Left ventricle myocardium superior (tissue), 1 donor: ENCODE results near the gene DDIT3. TPM values are rescaled to one million over a fixed set of nuclear protein-coding genes. Genes with fewer than 3 reads are reported as not detected.
"Not testable (repeated sequence)": the region's sequence is repeated elsewhere in the genome, so short reads cannot be mapped to it uniquely, and the experiment has no call there.

Experiments used
- ATAC-seq: fragments of 200-7000 bp; cut with Tn5 transposase; one replicate; pipeline ENCODE4 v1.9.1; 2020; ENCODE audit warnings: mild to moderate bottlenecking, moderate library complexity
- DNase-seq: peaks from one replicate; pipeline ENCODE4 v3.0.0-alpha.2; 2020
- intact Hi-C: fragments of 100-400 bp; cut with micrococcal nuclease; formaldehyde crosslinking; loops from one replicate; pipeline ENCODE4 v1.11.0; 2022
- total RNA-seq: library from RNA; stranded (reverse); fragmentation: NEBNext Ultra II Directional; extraction: Animal tissue kit (Norgen Biotek cat#: 25700); gene quantifications from one replicate; pipeline ENCODE4 v1.2.1, GENCODE V29; 2021
- donor health status: DM: no; HTN: yes; CAD: no; lungs with severe emphysema.

Gene DDIT3
- total RNA-seq, 1 donor from 2014 or later, result 22.2 TPM

DNA sequence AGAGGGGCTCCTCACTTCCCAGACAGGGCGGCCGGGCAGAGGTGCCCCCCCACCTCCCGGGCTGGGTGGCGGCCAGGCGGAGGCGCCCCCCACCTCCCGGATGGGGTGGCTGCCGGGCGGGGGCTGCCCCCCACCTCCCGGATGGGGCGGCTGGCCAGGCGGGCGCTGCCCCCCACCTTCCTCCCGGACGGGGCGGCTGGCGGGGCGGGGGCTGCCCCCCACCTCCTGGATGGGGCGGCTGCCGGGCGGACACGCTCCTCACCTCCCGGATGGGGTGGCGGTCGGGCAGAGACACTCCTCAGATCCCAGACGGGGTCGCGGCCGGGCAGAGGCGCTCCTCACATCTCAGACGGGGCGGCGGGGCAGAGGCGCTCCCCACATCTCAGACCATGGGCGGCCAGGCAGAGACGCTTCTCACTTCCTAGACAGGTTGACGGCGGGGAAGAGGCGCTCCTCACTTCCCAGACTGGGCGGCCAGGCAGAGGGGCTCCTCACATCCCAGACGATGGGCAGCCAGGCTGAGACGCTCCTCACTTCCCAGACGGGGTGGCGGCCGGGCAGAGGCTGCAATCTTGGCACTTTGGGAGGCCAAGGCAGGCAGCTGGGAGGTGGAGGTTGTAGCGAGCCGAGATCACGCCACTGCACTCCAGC lies 25.1 kb downstream of the DDIT3 start:
- intact Hi-C loops, ATAC-seq, DNase-seq: not testable (repeated sequence)

DNA sequence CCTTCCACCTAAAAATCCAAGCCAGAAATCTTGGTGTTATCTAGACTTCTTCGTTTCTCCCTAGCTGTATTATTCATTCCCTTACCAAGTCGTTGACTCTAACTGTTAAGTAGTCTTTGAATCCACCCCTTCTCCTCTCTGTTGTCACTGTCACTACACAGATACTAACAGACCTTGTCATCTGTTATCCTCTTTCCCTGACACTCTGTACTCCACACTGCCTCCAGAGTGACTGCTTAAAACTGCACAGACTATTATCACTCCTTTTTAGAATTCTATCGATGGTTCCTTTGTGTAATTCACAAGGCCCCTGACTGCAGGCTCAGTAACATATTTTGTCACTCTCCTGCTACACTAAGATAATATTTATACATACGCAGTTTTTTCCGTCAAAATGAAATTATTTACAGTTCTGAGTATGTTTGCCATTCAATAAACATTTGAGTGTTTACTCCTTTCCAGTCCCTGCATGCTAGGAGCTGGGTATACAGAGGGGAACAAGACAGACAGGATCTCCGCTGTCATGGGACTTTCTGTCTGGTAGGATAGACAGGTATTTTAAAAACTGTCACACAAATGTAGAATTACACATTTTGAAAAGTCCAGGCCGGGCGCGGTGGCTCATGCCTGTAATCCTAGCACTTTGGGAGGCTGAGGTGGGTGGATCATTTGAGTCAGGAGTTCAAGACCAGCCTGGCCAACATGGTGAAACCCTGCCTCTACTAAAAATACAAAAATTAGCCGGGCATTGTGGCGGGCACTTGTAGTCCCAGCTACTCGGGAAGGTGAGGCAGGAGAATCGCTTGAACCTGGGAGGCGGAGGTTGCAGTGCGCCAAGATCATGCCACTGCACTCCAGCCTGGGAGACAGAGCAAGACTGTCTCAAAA lies 28.7 kb downstream of the DDIT3 start:
- ATAC-seq (no peak), DNase-seq (no peak)
- intact Hi-C loops, result no loop called here

DNA sequence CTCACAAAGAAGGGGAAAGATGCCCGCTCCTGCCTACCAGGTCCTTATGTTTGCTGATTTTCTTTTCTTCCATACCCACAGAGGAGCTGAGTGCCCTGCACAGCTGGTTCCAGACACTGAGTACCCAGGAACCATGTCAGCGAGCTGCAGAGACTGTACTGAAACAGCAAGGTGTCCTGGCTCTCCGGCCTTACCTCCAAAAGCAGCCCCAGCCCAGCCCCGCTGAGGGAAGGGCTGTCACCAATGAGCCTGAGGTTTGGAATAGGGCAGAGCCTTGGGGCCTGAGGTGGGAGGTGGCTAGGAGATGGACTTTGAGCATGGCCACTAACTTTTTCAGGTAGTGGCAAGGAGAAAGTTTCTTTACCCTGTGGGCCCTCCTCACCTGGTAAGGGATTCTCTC lies 30.2 kb downstream of the DDIT3 start:
- no peak for ATAC-seq
- intact Hi-C loops, result no loop called here

DNA sequence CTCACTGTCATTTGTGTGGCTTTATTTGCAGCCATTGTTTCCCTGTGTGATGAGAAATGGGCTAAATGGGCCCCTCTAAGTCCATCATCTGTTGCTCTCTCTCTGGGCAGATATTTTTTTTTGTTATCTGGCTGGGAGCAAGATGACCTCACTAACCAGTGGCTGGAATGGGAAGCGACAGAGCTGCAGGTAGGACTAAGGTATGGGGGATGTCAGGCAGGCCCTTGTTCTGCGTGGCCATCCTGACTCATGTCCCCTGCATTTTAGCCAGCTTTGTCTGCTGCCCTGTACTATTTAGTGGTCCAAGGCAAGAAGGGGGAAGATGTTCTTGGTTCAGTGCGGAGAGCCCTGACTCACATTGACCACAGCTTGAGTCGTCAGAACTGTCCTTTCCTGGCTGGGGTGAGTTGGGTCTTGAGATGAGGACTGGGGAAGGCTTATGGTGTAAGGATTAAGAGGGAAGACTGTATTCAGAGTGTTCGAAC lies 31.1 kb downstream of the DDIT3 start:
- no peak for DNase-seq
- intact Hi-C loops, result no loop called here

More for the DNA sequence above, 30.2 kb downstream of the DDIT3 start:
- no peak for DNase-seq

DNA sequence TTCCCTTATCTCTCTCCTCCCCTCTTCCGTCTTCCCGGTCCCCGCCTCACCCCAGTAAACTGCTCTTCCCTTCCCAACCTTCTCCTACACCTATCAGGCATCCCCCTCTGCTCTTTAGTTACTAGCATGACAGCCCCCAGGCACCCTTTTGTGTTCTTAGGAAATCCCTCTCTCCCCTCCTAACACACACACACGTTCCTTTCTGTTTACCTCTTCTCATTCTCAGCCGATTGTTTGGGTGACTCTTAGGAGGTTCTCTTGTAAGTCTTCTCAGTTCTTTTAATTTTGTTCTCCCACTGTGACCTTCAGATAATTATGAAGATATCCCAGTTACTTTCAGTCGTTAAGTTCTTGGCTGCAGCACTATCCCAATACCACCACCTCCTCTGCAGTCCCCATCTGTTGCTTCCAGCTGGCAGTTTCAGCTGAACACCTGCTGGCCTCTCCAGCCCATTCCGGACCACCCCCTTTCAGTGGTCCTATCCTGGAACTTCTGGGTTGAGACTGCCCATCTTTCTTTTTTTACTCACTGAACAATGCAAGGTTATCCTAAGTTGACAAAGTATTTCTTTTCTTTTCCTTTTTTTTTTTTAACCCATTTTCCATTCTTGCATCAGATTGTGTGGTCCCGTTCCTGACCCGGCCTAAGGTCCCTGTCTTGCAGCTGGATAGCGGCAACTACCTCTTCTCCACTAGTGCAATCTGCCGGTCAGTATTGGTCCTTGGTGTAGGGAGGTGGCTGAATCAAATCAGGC lies 31.7 kb downstream of the DDIT3 start:
- intact Hi-C loops, result no loop called here
- DNase-seq, result no peak
- ATAC-seq, result no peak

More for the DNA sequence above, 31.1 kb downstream of the DDIT3 start:
- ATAC-seq, result no peak

DNA sequence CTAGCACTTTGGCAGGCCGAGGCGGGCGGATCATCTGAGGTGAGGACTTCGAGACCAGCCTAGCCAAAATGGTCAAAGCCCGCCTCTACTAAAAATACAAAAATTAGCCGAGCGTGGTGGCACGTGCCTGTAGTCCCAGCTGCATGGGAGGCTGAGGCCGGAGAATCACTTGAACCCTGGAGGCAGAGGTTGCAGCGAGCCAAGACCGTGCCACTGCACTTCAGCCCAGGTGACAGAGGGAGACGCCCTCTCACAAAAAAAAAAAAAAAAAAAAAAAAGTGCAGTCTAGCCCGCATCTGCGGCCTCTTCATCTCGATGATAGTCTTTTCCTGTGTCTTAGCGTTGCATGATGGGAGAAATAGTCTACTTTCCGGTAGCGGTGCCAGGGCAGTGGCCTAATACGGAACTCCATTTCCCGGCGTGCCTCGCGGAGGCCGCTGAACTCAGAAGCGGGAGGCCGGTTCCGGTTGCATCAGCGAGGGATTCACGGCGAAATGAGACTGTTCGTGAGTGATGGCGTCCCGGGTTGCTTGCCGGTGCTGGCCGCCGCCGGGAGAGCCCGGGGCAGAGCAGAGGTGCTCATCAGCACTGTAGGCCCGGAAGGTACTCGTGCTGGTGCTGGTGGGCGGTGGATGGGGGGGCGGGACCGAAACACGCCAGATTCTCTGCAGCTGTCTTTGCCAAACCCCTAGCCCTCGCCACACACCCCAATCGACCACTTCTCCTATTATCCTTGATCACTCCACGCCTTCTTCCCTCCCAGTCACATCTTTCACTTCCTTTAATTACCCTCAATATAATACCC lies 32.5 kb downstream of the DDIT3 start, which contains the start of gene MARS1:
MARS1 (plus strand) TSS at position 472 of the 805 bp plus-strand sequence; CDS start at position 495, 23 bp downstream.
- DNase-seq (peak; percentile 94), ATAC-seq (peak; percentile 99)
- intact Hi-C loops, result no loop called here

DNA sequence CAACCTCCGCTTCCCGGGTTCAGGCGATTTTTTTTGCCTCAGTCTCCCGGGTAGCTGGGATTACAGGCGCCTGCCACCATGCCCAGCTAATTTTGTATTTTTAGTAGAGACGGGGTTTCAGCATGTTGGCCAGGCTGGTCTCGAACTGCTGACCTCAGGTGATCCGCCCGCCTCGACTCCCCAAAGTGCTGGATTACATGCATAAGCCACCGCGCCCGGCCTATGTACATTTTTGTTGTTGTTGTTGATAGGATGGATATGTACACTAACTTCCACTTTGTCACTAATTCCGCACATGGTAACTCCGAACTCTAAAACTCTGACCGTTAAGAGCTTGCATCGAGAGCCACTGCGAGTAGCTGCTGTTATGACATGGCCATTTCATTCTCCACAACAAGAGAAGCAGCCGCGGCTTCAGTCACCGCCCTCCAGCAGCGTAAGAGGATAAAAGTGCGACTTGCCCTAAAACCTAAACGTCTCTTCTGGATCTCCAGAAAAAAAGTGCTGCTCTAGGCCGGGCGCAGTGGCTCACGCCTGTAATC lies 33.2 kb downstream of the DDIT3 start:
- DNase-seq, result no peak
- intact Hi-C loops, result no loop called here

DNA sequence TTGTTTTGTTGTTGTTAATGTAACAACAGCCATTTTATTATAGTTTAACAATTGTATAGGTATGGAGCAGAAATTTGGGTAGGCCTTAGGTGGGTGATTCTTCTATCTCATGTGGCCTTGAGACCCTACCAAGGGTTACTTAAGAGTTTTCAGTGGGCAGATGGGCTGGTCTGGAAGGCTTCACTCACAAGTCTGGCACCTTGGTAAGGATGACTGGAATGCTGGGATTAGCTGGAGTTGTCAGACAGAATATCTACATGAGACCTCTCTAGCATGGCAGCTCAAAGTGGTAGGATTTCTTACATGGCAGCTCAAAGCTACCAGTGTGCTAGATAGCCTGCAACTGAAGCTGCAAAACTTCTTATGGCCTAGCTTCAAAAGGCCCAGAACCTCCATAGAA lies 34.6 kb downstream of the DDIT3 start:
- ATAC-seq (no peak), DNase-seq (no peak)
- intact Hi-C loops, result no loop called here

More for the DNA sequence above, 33.2 kb downstream of the DDIT3 start:
- ATAC-seq, result no peak

DNA sequence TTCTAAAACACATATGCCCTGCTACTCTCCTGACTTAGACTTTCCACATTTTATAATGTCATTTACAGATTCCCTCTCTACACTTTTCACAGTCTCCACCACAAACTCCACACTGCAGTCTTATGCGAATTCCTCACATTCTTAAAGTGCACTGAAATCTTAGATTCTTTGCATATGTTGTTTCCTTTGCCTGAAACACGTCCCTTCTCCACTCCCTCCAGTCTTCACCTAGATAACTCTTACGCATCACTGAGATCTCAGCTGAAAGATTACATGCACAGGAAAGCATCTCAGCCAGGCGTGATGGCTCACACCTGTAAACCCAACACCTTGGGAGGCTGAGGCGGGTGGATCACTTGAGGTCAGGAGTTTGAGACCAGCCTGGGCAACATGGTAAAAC lies 36.8 kb downstream of the DDIT3 start:
- intact Hi-C loops, result no loop called here
- ATAC-seq, result no peak
- DNase-seq, result no peak

DNA sequence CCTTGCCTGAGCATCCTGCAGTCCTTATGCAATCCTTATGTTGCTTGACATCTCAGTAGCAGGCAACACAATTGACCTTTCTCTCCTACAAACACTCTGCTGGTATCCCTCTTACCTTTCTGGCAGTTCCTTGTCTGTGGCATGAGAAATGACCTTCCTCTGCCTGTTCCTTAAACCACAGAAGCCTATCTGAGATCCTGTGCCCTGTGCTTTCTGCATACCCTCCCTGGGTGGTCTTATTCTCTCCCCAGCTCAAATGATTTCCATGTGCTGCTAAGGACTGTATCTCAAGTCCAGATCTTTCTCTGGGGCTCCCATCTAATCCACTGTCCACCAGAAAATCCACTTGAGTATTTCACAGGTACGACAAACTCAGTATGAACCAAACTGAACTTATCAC lies 38.6 kb downstream of the DDIT3 start:
- intact Hi-C loops, result no loop called here
- ATAC-seq (no peak), DNase-seq (no peak)

DNA sequence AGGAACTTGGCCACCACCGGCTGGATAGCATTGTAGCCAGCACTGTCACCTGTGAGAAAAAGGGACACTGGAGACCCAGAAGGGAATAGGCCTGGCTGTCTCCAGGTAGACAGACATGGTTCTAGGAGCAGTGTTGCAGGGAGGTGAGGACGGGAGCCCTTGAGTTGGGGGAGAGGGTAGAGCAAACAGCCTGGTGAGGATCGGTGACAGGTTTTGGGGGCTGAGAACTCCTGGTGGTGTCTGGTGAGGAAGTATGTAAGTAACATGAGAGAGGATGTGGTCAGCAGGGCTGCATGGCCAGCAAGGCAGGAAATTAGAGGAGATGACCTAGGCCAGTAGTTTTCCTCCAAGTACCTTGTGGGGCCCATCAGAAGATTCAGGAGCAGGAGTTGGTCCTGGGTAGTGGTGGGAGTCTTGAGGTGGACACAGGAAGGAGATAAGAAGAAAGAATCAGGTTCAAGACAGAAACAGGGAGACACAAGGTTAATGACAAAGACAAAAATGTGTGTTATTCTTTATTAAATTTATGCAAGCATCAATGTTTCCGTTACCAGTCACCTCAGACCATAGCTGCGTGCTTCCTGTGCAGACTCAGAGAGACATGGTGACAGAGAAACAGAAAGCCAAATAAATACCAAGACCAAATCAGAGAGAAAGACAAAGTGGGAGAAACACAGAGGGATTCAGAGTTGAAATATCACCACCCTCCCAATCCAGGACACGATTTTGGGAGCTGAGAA lies 40.8 kb downstream of the DDIT3 start, which contains the start of gene ARHGAP9:
ARHGAP9 (minus strand) TSS at position 491 of the 740 bp plus-strand sequence; CDS start at position 31, 460 bp downstream.
- ATAC-seq (no peak), DNase-seq (no peak)
- intact Hi-C loops, result no loop called here

DNA sequence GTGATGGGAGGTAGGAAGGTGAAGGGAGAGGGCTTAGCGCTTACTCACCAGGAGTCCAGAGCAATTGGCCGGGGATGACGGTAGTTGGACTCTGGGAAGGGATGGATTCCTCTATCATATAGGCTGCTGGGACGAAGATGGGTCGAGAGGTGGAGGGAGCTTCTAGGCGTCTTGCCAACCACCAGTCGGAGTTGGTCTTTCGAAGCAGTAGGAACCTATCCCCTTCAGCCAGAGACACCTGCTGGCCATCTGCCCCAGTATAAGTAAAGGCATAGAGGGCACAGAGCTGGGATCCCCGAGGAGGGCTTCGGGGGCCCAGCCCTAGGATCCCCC lies 41.3 kb downstream of the DDIT3 start:
- no peak for ATAC-seq
- intact Hi-C loops, result no loop called here
- DNase-seq, result no peak

DNA sequence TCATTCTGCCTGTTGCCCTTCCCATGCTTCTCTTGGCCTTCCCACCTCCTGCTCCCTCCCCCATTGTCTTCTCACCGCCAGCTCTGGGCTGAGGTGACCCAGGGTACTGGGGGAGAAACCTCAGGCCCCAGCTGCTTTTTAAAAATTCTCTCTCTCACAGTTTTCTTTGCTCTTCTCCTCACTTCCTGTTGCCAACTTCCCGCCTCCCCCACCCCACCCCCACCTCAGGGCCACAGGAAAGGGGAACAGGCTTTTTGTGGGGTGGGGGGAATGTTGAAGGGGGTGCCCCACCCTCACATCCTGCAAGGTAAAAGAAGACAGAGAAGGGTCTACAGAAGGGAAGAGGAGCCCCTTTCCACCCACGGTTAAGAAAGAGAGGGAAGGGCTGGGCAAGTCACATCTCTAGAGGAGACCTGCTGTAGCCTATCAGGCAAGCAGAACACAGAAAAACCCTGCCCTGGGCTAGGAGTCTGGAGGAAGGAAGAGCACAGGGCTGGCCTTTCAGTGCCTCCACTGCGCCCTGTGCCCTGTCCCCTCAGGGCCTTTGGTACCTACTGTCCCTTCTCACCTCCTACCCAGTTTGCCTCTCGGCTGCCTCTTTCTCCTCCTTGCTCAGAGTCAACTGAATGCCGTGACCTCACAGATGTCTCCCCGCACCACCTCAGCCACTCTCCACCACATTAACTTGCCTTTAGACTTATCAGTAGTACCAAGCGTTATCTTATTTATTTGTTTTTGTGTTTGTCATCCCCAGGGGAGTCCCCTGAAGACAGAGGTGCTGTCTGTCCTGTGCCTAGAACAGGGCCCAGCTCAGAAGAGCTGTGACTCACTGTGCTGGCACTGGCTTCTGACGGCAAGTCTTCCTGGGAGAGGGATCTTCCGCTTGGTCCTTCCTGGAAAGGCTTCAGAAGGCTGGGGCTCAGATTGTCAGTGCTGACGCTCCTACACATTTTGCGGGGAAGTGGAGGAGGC lies 42.3 kb downstream of the DDIT3 start:
- ATAC-seq, result peak; percentile 44
- no peak for DNase-seq
- intact Hi-C loops, result no loop called here

DNA sequence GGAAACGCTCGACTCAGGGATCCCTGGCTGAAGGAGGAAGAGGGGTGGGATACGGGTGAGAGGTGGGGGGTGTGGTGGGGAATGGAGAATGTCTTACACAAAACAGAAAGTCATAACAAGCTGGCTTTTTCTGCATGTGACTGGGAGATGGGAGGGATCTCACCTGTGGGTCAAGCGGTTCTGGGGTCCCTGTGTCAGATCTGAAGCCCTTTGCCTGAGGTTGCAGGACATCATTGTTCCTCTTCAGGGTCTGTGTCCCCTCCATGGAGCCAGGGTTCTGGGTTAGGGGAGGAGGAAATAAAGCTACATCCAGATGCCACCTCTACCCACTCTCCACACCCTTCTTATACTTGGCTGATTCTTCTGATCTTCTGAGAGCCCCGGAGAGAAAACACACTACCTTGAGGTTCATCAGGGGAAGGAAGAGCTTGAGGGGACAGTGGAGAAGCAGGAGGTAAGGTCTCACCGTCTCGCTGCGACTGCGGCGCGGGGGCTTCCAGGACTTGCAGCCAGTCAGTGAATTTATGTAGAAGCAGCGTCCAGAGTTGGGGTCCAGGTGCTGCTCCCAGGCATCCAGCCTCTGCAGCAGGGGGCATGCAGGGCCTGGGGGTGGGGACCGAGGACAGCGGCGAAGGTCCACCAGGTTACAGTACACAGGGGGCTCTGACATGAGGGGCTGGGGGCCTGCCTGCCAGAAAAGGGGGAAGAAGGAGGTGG lies 43.2 kb downstream of the DDIT3 start:
- no peak for ATAC-seq
- intact Hi-C loops, result no loop called here
- no peak for DNase-seq

DNA sequence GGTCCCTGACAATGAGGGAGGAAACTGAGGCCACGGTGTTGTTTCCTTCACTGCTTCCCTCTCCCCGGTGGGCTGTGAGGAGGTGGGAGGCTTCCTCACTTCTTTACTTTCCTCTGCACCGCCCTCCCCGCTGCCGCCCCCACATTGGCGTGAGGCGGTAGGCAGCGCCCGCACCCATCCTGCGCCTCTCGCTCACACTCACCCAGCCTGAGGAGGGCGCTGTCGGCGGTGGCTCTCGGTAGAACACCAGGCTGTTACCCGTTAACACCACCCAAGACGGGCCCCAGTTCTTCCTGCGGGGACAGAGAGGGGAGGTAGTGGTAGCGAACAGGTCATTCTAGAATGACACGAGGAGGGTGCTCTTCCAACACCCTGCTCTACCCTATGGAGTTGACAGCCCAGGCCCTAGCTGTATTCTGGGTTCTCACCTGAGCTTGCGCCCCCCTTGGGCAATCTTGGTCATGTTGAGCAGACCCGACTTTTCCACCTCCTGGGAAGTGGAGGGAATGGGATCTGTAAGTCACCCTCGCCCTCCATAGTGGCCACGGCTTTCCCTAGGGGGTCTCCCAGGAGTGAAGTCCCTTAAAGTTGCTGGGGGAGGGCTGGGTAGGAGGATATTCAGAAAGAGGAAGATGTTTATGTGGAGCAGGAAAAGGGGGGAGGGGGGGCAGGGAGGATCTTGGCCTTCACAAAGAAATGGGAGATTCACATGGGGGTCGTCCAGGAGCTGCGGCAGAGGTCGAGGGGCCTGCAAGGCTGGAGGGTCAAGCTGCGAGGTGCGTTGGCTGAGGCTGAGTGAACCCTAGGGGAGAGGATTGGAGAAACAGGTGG lies 43.9 kb downstream of the DDIT3 start:
- intact Hi-C loops, result no loop called here
- ATAC-seq (peak; percentile 22), DNase-seq (peak; percentile 57)
